GM20431 (cell line): ENCODE measurements around the gene CDH23.

ENCODE experiments used
- in situ Hi-C: fragments of 300-500 bp; cut with MseI, MboI; formaldehyde crosslinking; loops from one replicate; pipeline ENCODE4 v1.15.0; 2020; ENCODE audit warnings: low sequenced_read_pairs; ENCODE audit not compliant: unreplicated experiment

Gene CDH23

GRCh38 chr10:71765176-71765904 lies 368.6 kb downstream of the CDH23 start:
- in situ Hi-C loops: no loop called here

DNA sequence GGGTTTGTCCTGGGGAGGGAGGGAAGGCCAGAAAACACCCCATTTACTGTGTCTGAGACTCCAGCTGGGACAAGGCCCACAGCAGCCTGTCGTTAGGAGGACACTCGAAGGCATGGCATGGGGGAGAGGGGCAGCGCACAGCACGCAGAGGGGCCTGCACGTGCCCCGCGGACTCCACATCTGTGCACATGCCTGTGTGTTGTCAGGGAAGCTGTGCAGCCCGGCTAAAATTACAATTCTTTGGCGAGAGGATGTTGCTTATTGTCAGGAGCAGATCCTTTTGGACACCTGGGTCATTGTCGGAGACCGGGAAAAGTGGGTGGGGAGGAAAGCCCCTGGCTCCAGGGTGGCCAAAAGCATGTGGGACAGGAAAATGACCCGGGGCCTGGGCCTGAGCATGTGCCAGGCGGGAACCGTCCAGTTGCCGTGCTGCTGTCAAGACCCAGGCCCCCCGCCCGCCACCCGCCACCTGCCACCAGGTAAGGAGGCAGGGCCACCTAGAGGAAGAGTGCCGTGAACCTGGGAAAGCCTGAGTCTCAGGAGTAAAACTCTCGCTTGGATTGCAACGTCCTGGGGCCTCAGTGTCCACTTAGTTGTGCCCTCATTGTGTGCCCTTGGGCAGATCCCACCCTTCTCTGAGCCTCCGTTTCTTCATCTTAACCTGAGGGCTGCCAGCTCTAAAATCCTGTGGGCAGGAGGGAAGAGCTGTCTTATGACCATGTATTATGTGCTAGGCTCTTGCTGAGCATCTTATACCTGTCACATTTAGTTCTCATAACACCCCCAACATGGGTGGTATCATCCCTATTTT lies 369.4 kb downstream of the CDH23 start:
- in situ Hi-C loops: no loop called here

DNA sequence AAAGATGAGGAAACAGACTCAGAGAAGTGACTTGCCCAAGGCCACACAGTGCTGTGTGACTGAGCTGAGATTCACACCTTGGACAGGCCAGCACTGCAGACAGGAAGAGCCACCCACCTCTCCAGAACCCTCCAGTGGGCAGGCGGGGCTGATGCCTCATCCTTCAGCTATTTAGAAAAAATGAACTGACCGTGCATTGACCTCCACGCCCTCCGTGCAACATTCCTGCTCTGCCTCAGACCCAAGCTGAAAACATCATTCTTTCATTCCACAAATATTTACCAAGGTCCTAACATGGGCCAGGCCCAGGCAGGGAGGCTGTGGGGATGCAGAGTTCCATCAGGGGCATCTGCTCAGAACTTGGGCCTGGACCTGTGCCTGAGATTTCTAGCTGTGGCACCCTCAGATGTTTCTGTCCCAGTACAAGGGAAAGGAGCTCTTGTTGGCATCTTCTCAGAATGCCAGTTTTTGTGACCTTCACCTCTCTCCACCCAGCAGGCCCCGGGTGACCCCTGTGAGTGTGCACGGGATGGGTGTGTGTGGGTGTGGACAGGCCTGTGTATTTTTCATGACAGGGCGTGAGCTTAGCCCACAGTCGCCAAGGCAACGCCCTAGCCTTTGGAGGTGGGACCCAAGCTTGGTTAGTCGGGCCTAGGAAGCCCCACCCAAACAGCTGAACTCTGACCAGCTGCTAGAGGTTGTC lies 370.1 kb downstream of the CDH23 start:
- in situ Hi-C loops: no loop called here

DNA sequence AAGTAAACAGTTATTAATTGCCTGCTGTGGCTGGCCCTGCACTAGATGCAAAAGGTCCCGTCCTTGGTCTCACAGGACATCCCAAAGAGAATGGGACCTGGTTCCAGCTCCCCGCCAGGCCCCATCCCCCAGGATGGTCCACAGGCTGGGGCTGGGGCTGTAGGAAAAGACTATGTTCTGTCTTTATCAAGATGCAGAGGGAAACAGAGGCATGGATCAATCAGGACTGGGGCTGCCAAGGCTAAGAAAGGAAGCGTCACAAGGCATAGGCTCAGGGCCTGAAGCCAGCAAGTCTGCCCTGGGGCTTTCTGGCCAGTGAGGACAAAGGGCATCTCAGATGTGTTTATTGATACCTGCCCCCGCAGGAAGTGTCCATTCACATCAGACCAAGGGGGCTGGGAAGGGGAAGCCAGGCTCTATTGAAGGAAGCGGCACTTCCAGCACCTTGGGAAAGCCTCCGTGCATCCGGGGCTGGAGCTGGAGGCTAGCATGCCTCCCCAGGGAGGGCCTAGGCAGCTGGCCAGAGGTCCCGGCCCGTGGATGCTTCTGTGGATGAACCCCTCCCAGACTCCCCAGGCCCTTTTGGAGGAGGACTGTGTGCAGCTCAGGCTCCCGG lies 370.8 kb downstream of the CDH23 start:
- in situ Hi-C loops: no loop called here

GRCh38 chr10:71769279-71769823 lies 372.6 kb downstream of the CDH23 start:
- in situ Hi-C loops: no loop called here

- in situ Hi-C loops: no loop called here
These were observed 373.5 kb downstream of the CDH23 start for GRCh38 chr10:71770255-71770654.

DNA sequence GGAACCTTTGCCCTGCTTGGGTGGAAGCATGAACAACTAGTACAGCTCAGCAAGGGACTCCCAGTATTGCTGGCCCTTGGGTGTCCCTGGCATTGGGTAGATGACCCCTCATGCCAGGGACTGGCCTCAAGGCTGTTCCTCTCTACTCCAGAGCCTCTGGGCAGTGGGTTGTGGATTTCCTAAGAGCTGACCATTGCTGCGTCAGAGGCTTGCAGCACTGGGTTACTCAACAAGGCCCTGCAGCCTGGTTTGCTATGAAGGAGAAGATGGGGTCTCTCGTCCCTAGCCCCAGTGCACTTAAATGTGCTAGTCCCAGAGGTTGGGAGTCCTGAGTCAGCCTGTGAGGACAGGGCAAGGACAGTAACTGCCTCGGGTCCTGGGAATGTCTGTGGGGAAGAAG lies 374.1 kb downstream of the CDH23 start:
- in situ Hi-C loops: no loop called here

DNA sequence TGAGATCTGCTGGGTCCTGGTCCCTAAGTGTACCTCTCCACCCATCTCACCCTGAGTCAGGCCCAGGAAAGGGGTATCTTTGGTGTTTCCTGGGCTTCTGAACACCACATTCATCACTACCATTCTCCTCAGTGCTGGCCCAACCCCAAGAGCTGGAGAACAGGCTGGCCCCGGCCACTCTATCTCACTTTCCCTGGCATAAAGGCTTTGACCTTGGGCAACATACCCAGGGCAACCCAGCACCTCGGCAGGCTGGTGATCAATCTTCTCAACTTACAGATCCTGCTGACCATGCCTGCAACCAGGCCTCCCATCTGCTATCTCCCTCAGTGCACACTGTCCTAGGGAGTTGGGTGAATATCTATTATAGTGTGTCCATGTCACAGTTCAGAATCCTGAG lies 374.5 kb downstream of the CDH23 start:
- in situ Hi-C loops: no loop called here

DNA sequence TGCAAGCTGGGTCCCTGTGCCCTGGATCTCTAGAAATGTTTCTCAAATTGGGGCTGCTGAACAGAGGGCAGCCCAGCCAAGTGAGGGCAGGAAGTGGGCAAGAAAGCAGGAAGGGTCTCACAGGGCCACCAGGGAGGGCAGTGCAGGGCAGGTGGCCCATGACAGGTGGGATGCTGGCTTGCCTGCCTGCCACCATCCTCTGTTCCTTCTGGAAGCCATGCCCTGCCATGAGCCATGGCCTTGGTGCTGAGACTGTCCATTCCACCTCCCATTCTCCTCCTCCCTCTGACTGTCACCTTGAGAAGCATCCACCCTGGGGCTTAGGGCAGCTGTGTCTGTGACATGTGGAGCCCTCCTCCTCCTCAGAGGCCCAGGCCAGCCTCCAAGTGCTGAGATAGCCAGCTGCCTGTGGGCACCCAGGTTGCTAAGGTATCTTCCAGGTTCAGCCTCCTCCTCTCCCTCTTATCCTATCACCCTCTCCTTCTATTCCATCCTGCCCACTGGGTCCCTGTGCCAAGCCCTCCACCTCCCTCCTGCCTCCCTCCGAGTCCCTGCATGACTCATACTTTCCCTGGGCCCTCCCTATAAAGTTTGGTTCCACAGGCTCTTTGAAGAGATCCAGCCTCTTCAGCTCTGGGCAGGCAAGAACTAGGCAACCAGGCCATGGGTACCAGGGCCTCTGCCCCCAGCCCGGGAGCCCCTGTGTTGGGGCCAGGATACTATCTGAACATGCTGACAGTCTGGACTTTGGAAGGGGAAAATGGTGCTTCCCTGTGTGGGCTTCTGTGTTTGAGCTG lies 375.3 kb downstream of the CDH23 start:
- in situ Hi-C loops: no loop called here

- in situ Hi-C loops: no loop called here
These were observed 376.1 kb downstream of the CDH23 start for GRCh38 chr10:71772832-71773220.

GRCh38 chr10:71773221-71773971 lies 376.7 kb downstream of the CDH23 start, which contains the start of gene VSIR:
Gene VSIR, minus strand, starts transcription at chr10:71773520. Its CDS starts 81 bp downstream, at chr10:71773439.
- in situ Hi-C loops: no loop called here

DNA sequence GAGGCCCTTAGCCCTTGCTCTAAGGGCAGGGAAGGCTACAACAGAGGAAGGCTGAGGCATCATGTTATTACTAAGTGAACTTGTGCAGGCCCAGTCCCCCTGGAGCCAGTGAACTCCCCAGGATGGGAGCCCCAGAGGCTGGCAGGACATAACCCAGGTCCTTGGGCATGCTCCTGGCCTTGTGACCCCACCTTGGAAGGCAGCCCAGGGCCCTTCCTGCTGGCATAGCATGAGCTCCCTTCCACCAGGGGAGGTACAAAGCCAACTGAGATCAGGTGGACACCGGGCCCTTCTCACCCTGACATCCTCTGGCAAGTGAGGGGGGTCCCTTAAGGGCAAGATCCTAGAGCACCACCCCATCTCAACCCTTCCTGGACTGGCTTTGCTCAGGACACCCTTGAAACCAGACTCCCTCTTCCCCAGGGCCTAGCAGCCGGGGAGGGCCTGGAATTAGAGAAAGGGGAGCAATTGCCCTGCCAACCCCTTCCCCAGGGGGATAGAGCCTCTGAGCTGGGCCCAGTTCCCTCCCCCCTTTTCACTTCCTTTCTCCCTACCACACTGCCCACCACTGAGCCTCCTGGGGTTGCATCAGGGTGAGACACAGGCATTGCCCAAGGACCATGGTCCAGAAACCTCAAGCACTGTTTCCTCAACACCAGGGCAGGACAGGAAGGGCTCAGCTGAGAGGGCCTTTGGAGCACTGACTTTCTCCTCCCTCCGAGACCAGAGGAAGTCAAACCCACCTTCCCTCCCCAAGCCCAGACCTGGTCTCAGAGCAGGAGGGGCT lies 378.4 kb downstream of the CDH23 start:
- in situ Hi-C loops: no loop called here

- in situ Hi-C loops: no loop called here
These were observed 379.8 kb downstream of the CDH23 start for GRCh38 chr10:71776481-71776925.

GRCh38 chr10:71777213-71777985 lies 380.7 kb downstream of the CDH23 start:
- in situ Hi-C loops: no loop called here

DNA sequence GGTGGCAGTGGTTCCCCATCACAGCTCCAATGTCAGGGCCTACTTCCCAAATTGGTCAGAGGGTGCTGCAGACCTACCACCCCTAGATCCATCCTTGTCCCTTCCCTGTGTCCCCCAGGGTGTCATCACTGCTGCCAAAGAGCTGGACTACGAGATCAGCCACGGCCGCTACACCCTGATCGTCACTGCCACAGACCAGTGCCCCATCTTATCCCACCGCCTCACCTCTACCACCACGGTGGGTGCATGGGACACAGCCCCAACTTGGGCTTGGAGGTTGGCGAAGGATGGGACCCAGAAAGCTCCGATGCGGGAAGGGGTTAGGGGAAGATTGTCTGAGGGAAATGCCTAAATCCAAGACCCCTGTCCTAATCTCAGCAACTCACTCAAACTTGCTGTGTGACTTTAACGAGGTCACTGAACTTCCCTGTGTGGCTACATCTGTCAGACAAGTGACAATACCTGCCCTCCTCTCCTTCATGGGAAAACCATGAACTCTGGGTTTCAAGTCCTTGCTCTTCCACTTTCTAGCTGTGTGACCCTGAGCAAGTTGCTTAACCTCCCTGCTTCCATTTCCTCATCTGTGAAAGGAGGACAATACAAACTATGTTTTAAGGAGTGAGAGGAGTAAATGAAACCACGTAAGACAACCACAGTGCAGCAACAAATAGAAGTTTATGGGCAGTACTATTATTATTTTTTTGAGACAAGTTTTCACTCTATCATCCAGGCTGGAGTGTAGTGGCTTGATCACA lies 381.5 kb downstream of the CDH23 start:
- in situ Hi-C loops: no loop called here

DNA sequence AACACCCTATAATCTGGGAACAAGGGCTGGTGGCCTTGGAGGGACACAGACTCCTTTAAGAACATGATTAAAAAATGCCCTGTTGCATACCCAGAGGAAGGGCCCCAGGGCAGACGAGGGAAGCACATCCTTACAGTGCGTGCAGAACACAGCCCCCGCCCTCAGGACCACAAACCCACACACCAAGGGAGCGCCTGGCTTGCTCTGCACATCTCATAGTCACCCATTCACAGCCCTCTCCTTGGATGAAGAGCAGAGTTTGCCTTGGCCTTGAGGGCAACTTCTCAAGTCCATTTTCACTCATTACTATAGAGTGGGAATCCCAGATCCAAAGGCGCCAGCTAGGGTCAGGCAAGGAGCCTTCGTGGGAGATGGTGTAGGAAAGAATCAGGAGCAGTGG lies 382.9 kb downstream of the CDH23 start:
- in situ Hi-C loops: no loop called here
